HG03159 (cell line): Measurements from ENCODE around the gene USP35.

Source experiments
- ATAC-seq: cut with Tn5 transposase; IDR thresholded peaks from one replicate; pipeline ENCODE4 v1.9.1; 2021; ENCODE audit warnings: mild to moderate bottlenecking, moderate library complexity; ENCODE audit not compliant: unreplicated experiment

Gene USP35, protein sequence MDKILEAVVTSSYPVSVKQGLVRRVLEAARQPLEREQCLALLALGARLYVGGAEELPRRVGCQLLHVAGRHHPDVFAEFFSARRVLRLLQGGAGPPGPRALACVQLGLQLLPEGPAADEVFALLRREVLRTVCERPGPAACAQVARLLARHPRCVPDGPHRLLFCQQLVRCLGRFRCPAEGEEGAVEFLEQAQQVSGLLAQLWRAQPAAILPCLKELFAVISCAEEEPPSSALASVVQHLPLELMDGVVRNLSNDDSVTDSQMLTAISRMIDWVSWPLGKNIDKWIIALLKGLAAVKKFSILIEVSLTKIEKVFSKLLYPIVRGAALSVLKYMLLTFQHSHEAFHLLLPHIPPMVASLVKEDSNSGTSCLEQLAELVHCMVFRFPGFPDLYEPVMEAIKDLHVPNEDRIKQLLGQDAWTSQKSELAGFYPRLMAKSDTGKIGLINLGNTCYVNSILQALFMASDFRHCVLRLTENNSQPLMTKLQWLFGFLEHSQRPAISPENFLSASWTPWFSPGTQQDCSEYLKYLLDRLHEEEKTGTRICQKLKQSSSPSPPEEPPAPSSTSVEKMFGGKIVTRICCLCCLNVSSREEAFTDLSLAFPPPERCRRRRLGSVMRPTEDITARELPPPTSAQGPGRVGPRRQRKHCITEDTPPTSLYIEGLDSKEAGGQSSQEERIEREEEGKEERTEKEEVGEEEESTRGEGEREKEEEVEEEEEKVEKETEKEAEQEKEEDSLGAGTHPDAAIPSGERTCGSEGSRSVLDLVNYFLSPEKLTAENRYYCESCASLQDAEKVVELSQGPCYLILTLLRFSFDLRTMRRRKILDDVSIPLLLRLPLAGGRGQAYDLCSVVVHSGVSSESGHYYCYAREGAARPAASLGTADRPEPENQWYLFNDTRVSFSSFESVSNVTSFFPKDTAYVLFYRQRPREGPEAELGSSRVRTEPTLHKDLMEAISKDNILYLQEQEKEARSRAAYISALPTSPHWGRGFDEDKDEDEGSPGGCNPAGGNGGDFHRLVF

GRCh38 chr11:78188286-78189173 lies at the start of gene USP35, which contains the start of gene KCTD21:
USP35 (plus strand) TSS chr11:78188919; CDS start chr11:78196246, 7,327 bp downstream.
KCTD21 (minus strand) TSS chr11:78188626; CDS start chr11:78174554, 14,072 bp downstream.
- ATAC-seq = peak; percentile 97

DNA sequence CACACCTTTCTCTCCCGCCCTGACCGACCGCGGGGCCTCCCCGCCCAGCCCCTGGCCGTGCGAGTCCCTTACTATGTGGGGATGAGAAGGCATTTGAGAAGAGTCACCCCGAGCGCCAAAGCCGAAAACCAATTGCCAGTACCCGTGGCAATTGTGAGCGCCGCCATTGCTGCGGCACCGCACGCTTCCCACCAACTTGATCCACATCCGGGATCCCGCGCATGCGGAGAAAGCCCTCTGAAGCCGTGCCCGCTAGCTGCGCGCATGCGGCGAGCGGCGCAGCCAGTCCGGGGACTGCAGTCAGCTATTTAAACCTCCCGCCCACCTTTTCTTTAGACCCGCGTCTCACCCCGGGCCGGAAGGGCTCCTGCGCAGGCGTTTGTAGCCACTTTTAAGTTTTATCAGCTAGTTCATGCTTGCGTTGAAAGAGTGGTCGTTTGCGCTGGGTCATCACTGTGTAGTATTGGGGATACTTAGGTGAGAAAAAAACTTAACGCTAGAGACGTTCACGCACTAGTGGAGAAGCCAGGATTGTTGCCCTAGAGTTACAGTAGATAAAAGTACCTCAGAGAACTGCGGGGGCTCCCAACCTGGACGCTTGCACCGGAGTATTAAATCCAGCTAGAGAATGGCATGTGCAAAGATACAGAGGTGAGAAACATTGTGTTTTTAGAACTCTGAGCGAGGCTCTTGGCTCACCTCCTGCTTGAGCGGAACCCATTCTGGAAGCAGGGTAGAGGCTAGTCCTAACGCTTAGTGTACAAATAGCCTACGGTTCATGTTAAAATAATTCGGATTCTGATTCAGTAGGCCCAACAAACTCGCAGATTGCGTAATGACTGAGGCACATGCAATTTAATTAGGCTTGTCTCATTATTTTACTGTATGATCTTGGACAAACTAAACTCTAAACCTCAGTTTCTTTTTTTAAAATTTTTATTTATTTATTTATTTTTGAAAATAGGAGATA lies 49.0 kb upstream of the USP35 start, which contains the start of gene ALG8:
TSS of gene ALG8 (minus strand) at position 205 of the 970 bp plus-strand sequence. CDS start at position 167, 38 bp downstream.
- peak; percentile 93 for ATAC-seq

- no peak for ATAC-seq
Measured at GRCh38 chr11:78140392-78141077, 48.2 kb upstream of the USP35 start.

DNA sequence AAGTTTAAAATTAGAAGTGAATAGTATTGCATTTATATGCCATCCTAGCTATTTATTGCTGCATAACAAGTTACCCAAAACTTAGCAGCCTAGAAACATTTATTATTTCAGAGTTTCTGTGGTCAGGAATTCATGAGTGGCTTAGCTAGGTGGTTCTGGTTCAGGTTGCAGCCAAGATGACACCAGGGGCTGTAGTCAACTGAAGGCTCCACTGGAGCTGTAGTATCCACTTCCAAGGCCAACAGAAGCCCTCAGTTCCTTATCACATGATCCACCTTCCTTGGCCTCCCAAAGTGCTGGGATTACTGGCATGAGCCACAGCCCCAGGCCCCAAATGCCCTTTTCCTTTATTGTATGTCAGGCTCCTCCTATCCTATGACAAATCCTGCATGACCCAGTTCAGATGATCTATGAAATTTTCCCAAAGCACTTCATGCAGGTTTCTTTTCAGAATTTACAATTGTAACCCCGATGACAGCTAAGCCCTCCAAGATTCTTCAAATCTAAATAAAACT lies 43.2 kb upstream of the USP35 start:
- no peak for ATAC-seq

DNA sequence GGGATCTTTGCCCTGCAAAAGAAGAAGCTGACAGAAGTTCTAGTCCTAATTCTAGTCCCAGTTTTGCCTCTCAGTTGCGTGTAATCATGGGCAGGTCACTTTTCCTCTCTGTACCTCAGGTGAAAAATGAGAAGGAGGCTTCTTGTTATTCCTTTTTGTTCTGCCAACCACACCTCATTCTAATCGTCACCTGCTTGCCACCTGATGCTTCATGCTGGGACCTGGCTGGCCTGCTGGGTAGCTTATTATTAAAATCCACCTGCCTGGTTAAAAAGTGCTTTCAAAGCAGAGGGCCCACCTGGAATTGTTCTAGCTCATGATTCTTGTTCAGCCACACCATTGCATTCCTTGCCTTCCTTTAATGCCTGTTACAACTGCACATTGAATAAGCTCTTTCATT lies 40.9 kb upstream of the USP35 start:
- ATAC-seq = no peak

- no peak for ATAC-seq
Measured at GRCh38 chr11:78149646-78150045, 39.1 kb upstream of the USP35 start.

DNA sequence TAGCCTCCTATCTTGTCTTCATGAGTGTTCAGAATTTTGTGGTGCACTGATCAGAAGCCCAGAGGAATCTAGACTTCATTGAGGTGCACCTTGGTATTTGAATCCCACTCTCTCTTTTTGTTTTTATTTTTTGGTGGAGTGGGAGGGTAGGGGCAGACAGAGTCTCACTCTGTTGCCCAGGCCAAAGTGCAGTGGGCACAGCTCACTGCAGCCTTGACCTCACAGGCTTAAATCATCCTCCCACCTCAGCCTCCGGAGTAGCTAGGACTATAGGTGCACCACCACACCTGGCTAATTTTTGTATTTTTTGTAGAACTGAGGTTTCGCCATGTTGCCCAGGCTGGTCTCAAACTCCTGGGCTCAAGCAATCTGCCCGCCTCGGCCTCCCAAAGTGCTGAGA lies 38.4 kb upstream of the USP35 start:
- no peak for ATAC-seq

DNA sequence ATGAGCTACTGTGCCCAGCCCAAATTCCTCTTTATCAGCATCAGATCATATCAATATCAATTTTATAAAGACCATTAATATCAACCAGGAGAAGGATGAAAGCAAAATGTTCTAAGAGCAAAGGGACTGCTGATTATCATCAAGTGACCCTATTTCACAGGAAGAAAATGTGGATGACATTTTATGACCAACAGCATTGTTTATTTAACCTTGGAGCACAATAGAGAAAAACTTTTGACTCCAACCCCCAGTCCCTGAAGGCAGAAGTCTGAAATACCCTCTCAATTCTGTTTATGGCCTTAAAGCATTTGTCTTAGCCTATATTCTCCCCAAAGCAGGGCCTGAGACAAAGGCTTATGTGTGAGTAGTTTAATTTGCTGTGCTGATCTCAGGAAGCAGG lies 38.0 kb upstream of the USP35 start:
- ATAC-seq = no peak

GRCh38 chr11:78151804-78152203 lies 36.9 kb upstream of the USP35 start:
- ATAC-seq = no peak

DNA sequence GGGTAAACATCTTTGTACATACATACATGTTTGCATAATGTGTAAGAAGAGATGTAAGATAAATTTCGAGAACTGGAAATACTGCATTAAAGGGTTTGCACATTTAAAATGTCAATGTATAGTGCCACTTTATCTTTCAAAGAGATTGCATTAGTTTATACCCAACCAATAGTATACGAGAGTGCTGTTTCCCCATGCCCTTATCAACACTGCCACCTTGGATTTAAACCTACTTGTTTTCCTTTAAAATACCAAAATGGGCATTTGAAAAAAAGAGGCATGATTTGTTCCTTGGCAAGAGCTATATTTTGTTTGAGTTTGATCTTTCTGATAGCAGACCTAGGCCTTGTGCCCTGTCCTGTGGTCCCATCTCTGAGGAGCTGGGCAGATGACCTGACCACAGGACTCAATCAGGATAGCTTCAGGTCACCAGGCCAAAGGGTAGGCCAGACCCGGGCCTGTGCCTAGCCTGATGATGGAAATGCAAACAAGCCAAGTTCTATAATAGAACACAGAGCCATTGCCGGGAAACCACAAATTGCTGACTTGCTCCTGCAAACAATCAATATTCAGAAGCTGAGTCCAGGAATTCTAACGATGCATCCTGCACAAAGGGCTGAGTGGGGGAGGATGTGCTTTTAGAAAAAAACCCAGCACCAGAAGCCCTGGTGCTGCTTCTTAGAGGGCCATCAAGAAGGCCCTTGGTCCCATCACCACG lies 32.4 kb upstream of the USP35 start:
- ATAC-seq = no peak

- ATAC-seq = no peak
Measured at GRCh38 chr11:78158987-78159652, 29.6 kb upstream of the USP35 start.

DNA sequence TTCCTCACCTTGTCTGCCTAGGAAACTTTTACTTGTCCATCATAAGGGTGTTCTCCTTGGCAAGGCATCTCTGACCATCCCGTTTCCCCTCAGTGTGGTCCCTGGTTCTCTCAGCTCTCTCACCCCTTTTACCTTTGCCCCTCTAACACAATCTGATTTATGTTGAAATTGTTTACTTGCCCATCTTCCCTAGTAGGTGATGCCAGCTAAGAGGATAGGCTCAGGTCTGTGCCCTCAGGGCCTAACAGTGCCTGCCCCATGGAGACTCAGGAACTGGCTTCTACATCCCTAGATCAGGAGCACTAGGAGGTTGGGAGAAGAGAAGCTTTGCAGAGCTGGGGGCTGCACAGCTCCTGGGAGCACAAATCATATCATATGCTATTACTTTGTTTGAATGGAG lies 28.2 kb upstream of the USP35 start:
- no peak for ATAC-seq

DNA sequence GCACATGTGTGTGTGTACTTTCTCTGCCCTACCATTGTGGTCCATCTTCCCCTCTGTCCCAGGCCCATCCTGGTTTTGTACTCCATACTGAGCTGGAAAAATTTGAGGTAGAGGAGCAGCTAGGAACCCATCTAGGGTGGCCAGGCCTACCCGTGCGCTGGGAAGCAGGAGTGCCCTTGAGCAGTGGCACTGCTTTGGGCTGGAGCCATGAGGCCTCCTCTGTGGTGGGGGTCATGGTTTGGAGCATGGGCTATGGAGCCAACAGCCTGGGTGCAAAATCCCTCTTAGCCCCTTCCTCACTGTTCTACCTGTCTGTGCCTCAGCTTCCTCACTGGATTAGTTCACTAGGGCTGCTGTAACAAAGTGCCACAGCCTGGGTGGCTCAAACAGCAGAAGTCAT lies 27.4 kb upstream of the USP35 start:
- ATAC-seq = no peak

- no peak for ATAC-seq
Measured at GRCh38 chr11:78161962-78162371, 26.8 kb upstream of the USP35 start.

DNA sequence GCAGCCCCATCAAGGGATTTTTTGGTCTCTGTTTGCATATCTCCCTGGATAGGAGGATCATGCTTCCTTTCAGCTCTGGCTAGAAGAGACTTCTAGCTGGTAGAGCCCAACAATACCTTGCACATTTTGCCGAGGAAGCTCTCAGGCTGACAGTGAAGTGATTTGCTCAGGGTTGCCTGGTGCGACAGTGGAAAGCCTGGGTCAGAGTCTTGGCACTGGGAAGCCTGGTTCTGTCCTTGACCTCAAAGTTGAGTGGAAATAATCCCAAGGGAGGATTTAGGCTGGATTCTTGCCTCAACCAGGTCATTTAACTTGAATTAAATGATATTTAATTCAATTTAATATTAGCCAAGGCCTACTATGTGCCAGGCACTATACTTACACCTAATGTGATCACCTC lies 24.9 kb upstream of the USP35 start:
- no peak for ATAC-seq

- ATAC-seq = no peak
Measured at GRCh38 chr11:78164471-78164870, 24.2 kb upstream of the USP35 start.

- ATAC-seq = no peak
Measured at GRCh38 chr11:78166855-78167469, 21.8 kb upstream of the USP35 start.
